H1 (cell line): ENCODE measurements around the gene CACNA1C. TPM values are rescaled to one million over a fixed set of nuclear protein-coding genes. Genes with fewer than 3 reads are reported as not detected.

Source experiments
- CTCF ChIA-PET: fragments of 300-600 bp; sonication (Branson Sonifier 250); formaldehyde crosslinking; loops from one replicate; lab custom pipeline; 2021; ENCODE audit not compliant: partially characterized antibody; lab: Charles Lee
- POLR2A ChIA-PET: fragments of 300-600 bp; sonication (Branson Sonifier 250); formaldehyde crosslinking; loops from one replicate; lab custom pipeline; 2021; ENCODE audit warnings: inconsistent platforms; ENCODE audit not compliant: partially characterized antibody; lab: Charles Lee
- DNase-seq, 2 experiments: peaks; one replicate each; pipeline versions ENCODE4 v3.0.0 to v3.0.0-alpha.2; 2010 to 2022; ENCODE audit warnings: low spot score in 2 of 2, low read depth in 1 of 2, mixed read lengths in 1 of 2
- FAIRE-seq: peaks from 2 replicates; lab custom pipeline; 2011; peaks lifted over from hg19 to GRCh38; lab: Jason Lieb, UNC
- H2AFZ ChIP-seq: 2 replicates; pipeline ENCODE4 v1.8.1; 2012; ENCODE audit warnings: low read length, inconsistent platforms
- H2AK5ac ChIP-seq: 2 replicates; pipeline ENCODE4 v1.6.1; 2013; ENCODE audit warnings: low read depth, low read length
- H2BK120ac ChIP-seq: replicated peaks from 2 replicates; pipeline ENCODE3; 2013; ENCODE audit warnings: low read depth, low read length, inconsistent platforms
- H2BK12ac ChIP-seq: 2 replicates; pipeline ENCODE4 v1.6.1; 2013; ENCODE audit warnings: low read depth, low read length
- H2BK15ac ChIP-seq: 2 replicates; pipeline ENCODE4 v1.6.1; 2013; ENCODE audit warnings: low read length
- H2BK20ac ChIP-seq: 2 replicates; pipeline ENCODE4 v1.6.1; 2013; ENCODE audit warnings: low read length
- H2BK5ac ChIP-seq: 2 replicates; pipeline ENCODE4 v1.6.1; 2013; ENCODE audit warnings: low read depth, low read length
- H3K14ac ChIP-seq: 2 replicates; pipeline ENCODE4 v1.6.1; 2013; ENCODE audit warnings: inconsistent platforms; ENCODE audit not compliant: insufficient read length
- H3K18ac ChIP-seq: 2 replicates; pipeline ENCODE4 v1.6.1; 2013; ENCODE audit warnings: low read length; ENCODE audit errors: extremely low read depth
- H3K23ac ChIP-seq: 2 replicates; pipeline ENCODE4 v1.6.1; 2013; ENCODE audit warnings: inconsistent platforms; ENCODE audit not compliant: insufficient read length
- H3K23me2 ChIP-seq: 2 replicates; pipeline ENCODE4 v1.6.1; 2013; ENCODE audit warnings: low read depth, low read length
- H3K27ac ChIP-seq: 2 replicates; pipeline ENCODE4 v1.6.1; 2011; ENCODE audit warnings: low read depth, low read length, inconsistent platforms
- H3K27me3 ChIP-seq, 4 experiments: replicated peaks in 1 of 4; 1 replicate in 1 of 4; 2 replicates in 3 of 4; pipeline versions ENCODE4 v1.6.1 to v1.8.1; 2011 to 2013; ENCODE audit warnings: low read length in 3 of 4, mild to moderate bottlenecking in 3 of 4, inconsistent platforms in 2 of 4, mixed read lengths in 2 of 4, moderate library complexity in 1 of 4; ENCODE audit not compliant: control insufficient read depth in 3 of 4, insufficient read depth in 3 of 4; ENCODE audit errors: extremely low read depth in 1 of 4
- H3K36me3 ChIP-seq, 4 experiments: 2 replicates each; pipeline versions ENCODE4 v1.6.1 to v1.8.1; 2011 to 2013; ENCODE audit warnings: mild to moderate bottlenecking in 4 of 4, low read length in 3 of 4, moderate library complexity in 2 of 4, control low read depth in 1 of 4, inconsistent platforms in 1 of 4; ENCODE audit not compliant: insufficient read depth in 4 of 4, control insufficient read depth in 2 of 4
- H3K4ac ChIP-seq: replicated peaks from 2 replicates; pipeline ENCODE3; 2013; ENCODE audit warnings: low read length, low read depth, mixed read lengths, inconsistent platforms; ENCODE audit not compliant: insufficient read length
- H3K4me1 ChIP-seq, 4 experiments: replicated peaks in 1 of 4; 1 replicate in 1 of 4; 2 replicates in 3 of 4; pipeline versions ENCODE4 v1.6.1 to v1.8.1; 2011 to 2013; ENCODE audit warnings: low read length in 3 of 4, inconsistent platforms in 2 of 4, mixed read lengths in 1 of 4; ENCODE audit not compliant: insufficient read depth in 4 of 4, control insufficient read depth in 3 of 4
- H3K4me2 ChIP-seq, 2 experiments: 2 replicates each; pipeline versions ENCODE4 v1.6.1 to v1.8.1; 2011 to 2013; ENCODE audit warnings: low read depth in 2 of 2, low read length in 2 of 2, control low read depth in 1 of 2, inconsistent platforms in 1 of 2, mild to moderate bottlenecking in 1 of 2; ENCODE audit not compliant: insufficient read depth in 1 of 2
- H3K4me3 ChIP-seq, 4 experiments: fragments of 200-600, 300-600 bp in 1 of 4; sonication (generic), shearing (Covaris generic), sonication (Bioruptor Twin) in 1 of 4; 2 replicates each; pipeline versions ENCODE4 v1.5.1 to v1.8.1; 2011 to 2016; ENCODE audit warnings: low read length in 4 of 4, low read depth in 3 of 4, control low read depth in 2 of 4, inconsistent platforms in 2 of 4, mild to moderate bottlenecking in 2 of 4, mixed read lengths in 1 of 4, moderate library complexity in 1 of 4; ENCODE audit not compliant: insufficient read depth in 2 of 4; ENCODE audit errors: extremely low read depth in 1 of 4
- H3K56ac ChIP-seq: replicated peaks from 2 replicates; pipeline ENCODE3; 2013; ENCODE audit warnings: low read depth, mild to moderate bottlenecking, mixed read lengths, low read length, inconsistent platforms; ENCODE audit not compliant: insufficient read length
- H3K79me1 ChIP-seq: 2 replicates; pipeline ENCODE4 v1.6.1; 2013; ENCODE audit warnings: low read depth, low read length, control low read depth
- H3K79me2 ChIP-seq, 2 experiments: 2 replicates each; pipeline versions ENCODE4 v1.6.1 to v1.8.1; 2012 to 2013; ENCODE audit warnings: low read length in 2 of 2, mild to moderate bottlenecking in 2 of 2, inconsistent platforms in 1 of 2; ENCODE audit not compliant: insufficient read depth in 2 of 2, control insufficient read depth in 1 of 2
- H3K9ac ChIP-seq, 4 experiments: replicated peaks in 1 of 4; 1 replicate in 1 of 4; 2 replicates in 3 of 4; pipeline versions ENCODE4 v1.6.1 to v1.8.1; 2011 to 2013; ENCODE audit warnings: low read depth in 3 of 4, low read length in 3 of 4, control low read depth in 2 of 4, mild to moderate bottlenecking in 2 of 4, moderate library complexity in 2 of 4, inconsistent platforms in 1 of 4; ENCODE audit errors: extremely low read depth in 1 of 4
- H3K9me3 ChIP-seq, 2 experiments: 2 replicates each; pipeline versions ENCODE4 v1.6.1 to v1.8.1; 2012 to 2013; ENCODE audit warnings: mild to moderate bottlenecking in 2 of 2, moderate library complexity in 2 of 2, control low read depth in 1 of 2, inconsistent platforms in 1 of 2, low read depth in 1 of 2, low read length in 1 of 2, mixed read lengths in 1 of 2; ENCODE audit not compliant: insufficient read depth in 2 of 2
- H4K20me1 ChIP-seq, 2 experiments: replicated peaks in 1 of 2; 2 replicates each; pipeline versions ENCODE3 to v1.8.1; 2011 to 2013; ENCODE audit warnings: inconsistent platforms in 2 of 2, low read length in 2 of 2, mild to moderate bottlenecking in 1 of 2; ENCODE audit not compliant: insufficient read depth in 2 of 2, control insufficient read depth in 1 of 2
- H4K5ac ChIP-seq: 2 replicates; pipeline ENCODE4 v1.6.1; 2013; ENCODE audit warnings: low read length, low read depth, mixed read lengths, inconsistent platforms; ENCODE audit not compliant: insufficient read length
- H4K8ac ChIP-seq: 2 replicates; pipeline ENCODE4 v1.8.0; 2013; ENCODE audit warnings: mild to moderate bottlenecking, moderate library complexity, low read length, inconsistent platforms; ENCODE audit not compliant: insufficient read depth; ENCODE audit errors: extremely low read depth
- H4K91ac ChIP-seq: replicated peaks from 2 replicates; pipeline ENCODE3; 2013; ENCODE audit warnings: low read length, mixed read lengths, inconsistent platforms; ENCODE audit not compliant: insufficient read length
- ATF2 ChIP-seq: IDR thresholded peaks from 2 replicates; pipeline ENCODE4 v1.6.1; 2012; ENCODE audit warnings: low read length, inconsistent platforms
- ATF3 ChIP-seq: IDR thresholded peaks from 2 replicates; pipeline ENCODE4 v1.6.1; 2011; ENCODE audit warnings: low read depth, mild to moderate bottlenecking, low read length; ENCODE audit not compliant: insufficient read depth
- CHD1 ChIP-seq: IDR thresholded peaks from 2 replicates; pipeline ENCODE4 v1.6.1; 2012; ENCODE audit warnings: low read depth, low read length, improper control_type of control experiment
- GABPA ChIP-seq: IDR thresholded peaks from 2 replicates; pipeline ENCODE4 v1.6.1; 2011; ENCODE audit warnings: mild to moderate bottlenecking, low read length, moderate library complexity, borderline replicate concordance; ENCODE audit not compliant: insufficient read depth
- HDAC2 ChIP-seq, 2 experiments: fragments of 300-600 bp in 1 of 2; sonication (generic) in 1 of 2; IDR thresholded peaks; 2 replicates each; pipeline ENCODE4 v1.6.1; 2011 to 2012; ENCODE audit warnings: low read depth in 2 of 2, low read length in 2 of 2, mild to moderate bottlenecking in 2 of 2, moderate library complexity in 2 of 2, borderline replicate concordance in 1 of 2, inconsistent platforms in 1 of 2
- JUN ChIP-seq: IDR thresholded peaks from 2 replicates; pipeline ENCODE4 v1.6.1; 2011; ENCODE audit warnings: low read depth, mild to moderate bottlenecking, improper control_type of control experiment, low read length
- NRF1 ChIP-seq: IDR thresholded peaks from 2 replicates; pipeline ENCODE4 v1.6.1; 2011; ENCODE audit warnings: mild to moderate bottlenecking, low read depth, low read length, improper control_type of control experiment
- PHF8 ChIP-seq: fragments of 200-600 bp; sonication (generic); conservative IDR thresholded peaks from 2 replicates; pipeline ENCODE4 v1.7.1; 2012; ENCODE audit warnings: low read depth, mild to moderate bottlenecking, inconsistent platforms, low read length, moderate library complexity
- POLR2AphosphoS5 ChIP-seq: IDR thresholded peaks from 2 replicates; pipeline ENCODE4 v1.6.1; 2011; ENCODE audit warnings: low read depth, low read length
- SP4 ChIP-seq: IDR thresholded peaks from 2 replicates; pipeline ENCODE4 v1.6.1; 2012; ENCODE audit warnings: low read length, inconsistent platforms
- TAF7 ChIP-seq: optimal IDR thresholded peaks from 2 replicates; pipeline ENCODE3; 2011; ENCODE audit warnings: low read depth, mild to moderate bottlenecking, inconsistent platforms, low read length, moderate library complexity, borderline replicate concordance
- WGBS, 2 experiments: shearing (Covaris generic) in 1 of 2; methylation state at CpG; one replicate each; pipeline versions ENCODE4 v1.1.6 to v1.1.7; 2013 to 2015; ENCODE audit warnings: low lambda C conversion rate in 2 of 2, mixed read lengths in 2 of 2, inconsistent platforms in 1 of 2, low coverage in 1 of 2, missing lambda C conversion rate in 1 of 2; ENCODE audit not compliant: insufficient replicate concordance in 2 of 2, insufficient coverage in 1 of 2, insufficient read length in 1 of 2; ENCODE audit errors: extremely low coverage in 1 of 2, missing lambda C conversion rate in 1 of 2; 5-methylcytosine and 5-hydroxymethylcytosine counted together
- polyA plus RNA-seq, 7 experiments: library from polyadenylated mRNA; depleted of rRNA in 3 of 7; stranded (reverse) in 5 of 7; unstranded in 2 of 7; fragments of >200 nt in 5 of 7; fragments of 200-250 nt in 2 of 7; gene quantifications; 1 replicate in 5 of 7; 2 replicates in 1 of 7; 4 replicates in 1 of 7; pipeline versions ENCODE4 v1.2.1 to v1.2.3, GENCODE V29; 2011 to 2013; ENCODE audit warnings: missing spikeins in 2 of 7, mixed read lengths in 2 of 7
- total RNA-seq: library from RNA; stranded (reverse); fragmentation: NEBNext Ultra II Directional; extraction: Animal tissue kit (Norgen Biotek cat#: 25700); gene quantifications from 2 replicates; pipeline ENCODE4 v1.2.1, GENCODE V29; 2021

The CACNA1C gene
- total and polyA plus RNA-seq, 2 of the 8 experiments (the other 6 are each of a cell fraction or from before 2014, with no cell fraction given) = 1.3 TPM

GRCh38 chr12:2329661-2330210, 276.9 kb downstream of the CACNA1C start:
- no peak overlapping the region for H4K8ac ChIP-seq
- no peak overlapping the region for H3K27ac ChIP-seq
- no peaks in the 10 kb centered on the region for H3K79me1 ChIP-seq
- FAIRE-seq (no peak), DNase-seq (no peak)
- no peak overlapping the region for H3K14ac ChIP-seq
- no peak overlapping the region for H2BK15ac ChIP-seq
- H2BK20ac ChIP-seq = no peak overlapping the region
- H3K4me1 ChIP-seq = no peaks in the 10 kb centered on the region; a peak in 1 of 7 replicates
- no peaks in the 10 kb centered on the region for H4K20me1 ChIP-seq
- CTCF ChIA-PET = interaction anchor here (0.6 to 2.6 kb wide), 4 partner anchors 30 to 272 kb away, joined by 3 to 8 read pairs (median 4); no protein-coding TSS in a partner anchor
- no peak overlapping the region for H2AK5ac ChIP-seq
- no peak overlapping the region for H2BK12ac ChIP-seq
- no peak overlapping the region for H2BK120ac ChIP-seq
- no peak overlapping the region for H2BK5ac ChIP-seq
- H3K18ac ChIP-seq = no peak overlapping the region
- no peak overlapping the region for H4K5ac ChIP-seq
- no peaks in the 10 kb centered on the region for H3K23me2 ChIP-seq
- no peak overlapping the region for H3K4ac ChIP-seq
- H3K56ac ChIP-seq = no peak overlapping the region
- H3K9ac ChIP-seq = no peak overlapping the region
- no peaks in the 10 kb centered on the region for H3K79me2 ChIP-seq
- H2AFZ ChIP-seq = no peak overlapping the region
- no peak overlapping the region for H3K23ac ChIP-seq
- H3K9me3 ChIP-seq = no peaks in the 10 kb centered on the region
- H3K4me2 ChIP-seq = no peak overlapping the region
- WGBS, 2 experiments = 81% methylated on average over 7 of the region's 7 CpGs; no CpG with 5 or more reads in 1 of the 2 experiments
- no peak overlapping the region for H4K91ac ChIP-seq
- no peak overlapping the region for H3K4me3 ChIP-seq
- no peaks in the 10 kb centered on the region for H3K27me3 ChIP-seq
- POLR2A ChIA-PET = no interaction called here
- no peaks in the 10 kb centered on the region for H3K36me3 ChIP-seq
- TF ChIP-seq ATF3 (no peak), SP4 (no peak), TAF7 (no peak), POLR2AphosphoS5 (no peak), ATF2 (no peak), HDAC2 (IDR thresholded peaks at IDR 0.05; ENCODE audit: borderline replicate concordance in 1 of 2, low read depth in 2 of 2, low read length in 2 of 2) (no peak), NRF1 (no peak), CHD1 (no peak), PHF8 (no peak), JUN (no peak), GABPA (no peak)
